Frontal cortex (tissue), 4 donors: Measurements from ENCODE around the gene MCRIP2. TPM values are rescaled to one million over a fixed set of nuclear protein-coding genes. Genes with fewer than 3 reads are reported as not detected.

Experiments
- DNase-seq, 2 donors: peaks; one replicate each; pipeline ENCODE4 v3.0.0; 2012; ENCODE audit warnings: low spot score in 2 of 2
- FAIRE-seq: peaks from 2 replicates; lab custom pipeline; 2012; peaks lifted over from hg19 to GRCh38; lab: Jason Lieb, UNC
- total RNA-seq: library from RNA; depleted of rRNA; stranded (reverse); fragments of >200 nt; gene quantifications from one replicate; pipeline ENCODE4 v1.2.3, GENCODE V29; 2014
- donor health status: control.
- donor health status: control.
- donor health status: control.

MCRIP2 gene
- total RNA-seq, 1 donor from 2014 or later, result 9.8 TPM

GRCh38 chr16:646679-647172 is 5.1 kb downstream of the MCRIP2 start:
- DNase-seq, result no peak
- FAIRE-seq, result no peak

DNA sequence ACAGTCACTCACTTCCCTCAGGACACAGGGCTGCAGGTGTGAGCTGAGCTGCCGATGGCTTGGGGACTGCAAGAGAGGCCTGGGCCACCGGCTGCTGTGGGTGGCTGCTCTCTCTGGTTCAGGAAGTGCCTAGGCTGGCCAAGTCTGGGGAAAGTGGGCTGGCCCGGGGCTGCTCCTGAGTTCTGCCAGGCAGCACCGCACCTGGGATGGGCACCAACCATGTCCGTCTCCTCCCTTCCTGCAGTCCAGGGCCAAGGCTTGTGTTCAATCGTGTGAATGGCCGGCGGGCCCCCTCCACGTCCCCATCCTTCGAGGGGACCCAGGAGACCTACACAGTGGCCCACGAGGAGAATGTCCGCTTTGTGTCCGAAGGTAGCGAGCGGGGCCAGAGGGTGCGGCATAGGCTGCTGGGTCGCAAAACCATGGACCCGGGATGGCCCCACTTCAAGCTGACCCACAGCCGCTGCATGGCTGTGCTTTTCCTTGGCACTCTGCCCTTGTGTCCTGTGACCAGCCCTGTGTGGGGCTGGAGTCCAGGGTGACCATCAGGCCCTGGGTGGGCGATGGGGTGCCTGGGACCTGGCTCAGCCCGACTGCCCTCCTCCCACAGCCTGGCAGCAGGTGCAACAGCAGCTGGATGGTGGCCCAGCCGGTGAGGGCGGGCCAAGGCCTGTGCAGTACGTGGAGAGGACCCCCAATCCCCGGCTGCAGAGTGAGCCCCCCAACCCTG is 5.7 kb downstream of the MCRIP2 start:
- DNase-seq, result no peak
- FAIRE-seq, result no peak

DNA sequence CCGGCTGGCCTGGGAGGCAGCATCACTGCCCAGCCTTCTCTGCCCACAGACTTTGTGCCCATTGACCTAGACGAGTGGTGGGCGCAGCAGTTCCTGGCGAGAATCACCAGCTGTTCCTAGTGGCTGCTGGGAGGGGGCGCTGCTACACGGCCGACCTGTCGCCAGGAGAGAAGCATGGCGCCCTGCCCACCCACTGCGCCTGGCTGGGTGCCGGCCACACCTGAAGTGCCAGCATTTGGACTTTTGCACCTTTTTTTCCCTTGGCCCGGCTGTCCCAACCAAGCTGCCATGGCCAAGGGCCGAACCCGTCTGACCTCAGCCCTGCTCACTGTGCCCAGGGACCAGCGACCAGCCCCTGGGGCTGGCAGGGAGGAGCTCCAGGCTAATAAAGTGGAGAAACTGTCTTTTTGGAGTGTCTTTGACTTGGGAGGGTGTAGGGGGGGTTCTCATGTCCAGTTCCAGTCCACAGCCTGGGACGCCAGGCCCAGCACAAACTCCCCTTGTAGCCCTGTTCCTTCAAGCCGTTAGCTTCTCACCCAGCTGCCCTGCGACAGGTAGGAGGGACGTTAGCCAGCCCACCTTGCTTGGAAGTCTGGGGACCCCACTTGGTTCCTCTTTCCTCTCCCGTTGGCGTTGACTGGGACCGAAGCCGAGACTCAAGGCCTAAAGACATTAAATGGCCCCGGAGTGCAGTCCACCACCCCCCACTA is 6.6 kb downstream of the MCRIP2 start:
- peak in 1 of 2 donors; percentile 55 for DNase-seq
- FAIRE-seq, result no peak

DNA sequence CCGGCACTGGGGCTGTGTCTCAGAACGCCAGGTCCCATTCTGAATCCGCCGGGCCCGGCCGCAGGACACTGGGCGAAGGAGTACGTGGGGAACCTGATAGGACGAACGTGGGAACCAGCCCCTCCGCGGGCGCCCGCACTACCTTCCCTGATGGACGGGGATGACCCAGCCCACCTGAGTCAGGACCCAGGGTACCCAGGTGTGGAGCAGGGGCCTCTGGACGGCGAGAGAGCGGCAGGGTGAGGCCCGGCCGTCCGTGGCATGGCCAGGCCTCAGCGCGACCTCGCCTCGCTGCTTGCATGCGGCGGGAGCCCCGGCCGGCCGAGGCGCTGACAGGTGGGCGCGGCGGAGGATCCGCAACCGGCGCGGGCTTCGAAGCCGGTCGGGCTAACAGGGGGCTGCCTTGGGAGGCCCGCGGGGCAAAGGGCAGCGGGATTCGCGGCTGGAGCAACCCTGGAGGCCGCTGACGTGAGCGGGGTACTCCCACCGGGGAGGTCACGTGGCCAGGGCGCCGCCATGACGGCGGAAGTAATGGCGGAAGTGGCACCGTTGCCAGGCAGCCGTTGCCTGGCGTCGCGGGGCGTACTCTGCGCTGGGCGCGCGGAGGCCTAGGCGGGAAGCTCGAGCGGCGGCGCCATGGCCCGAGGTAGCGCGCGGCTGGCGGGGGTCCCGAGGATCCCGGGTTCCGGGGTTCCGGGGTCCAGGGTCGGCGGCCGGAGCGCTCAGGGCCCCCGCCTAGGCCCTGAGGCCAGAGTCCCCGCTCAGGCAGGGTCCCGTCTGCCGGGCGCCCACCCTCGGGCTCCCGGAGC is 7.4 kb downstream of the MCRIP2 start, which contains the start of gene WDR90:
WDR90 (plus strand) TSS at position 585 of the 809 bp plus-strand sequence; CDS start at position 637, 52 bp downstream.
- DNase-seq, result peak; percentile 100
- no peak for FAIRE-seq

- DNase-seq (peak in 1 of 2 donors; percentile 63), FAIRE-seq (no peak)
These were observed 8.0 kb downstream of the MCRIP2 start for GRCh38 chr16:649631-650030.

DNA sequence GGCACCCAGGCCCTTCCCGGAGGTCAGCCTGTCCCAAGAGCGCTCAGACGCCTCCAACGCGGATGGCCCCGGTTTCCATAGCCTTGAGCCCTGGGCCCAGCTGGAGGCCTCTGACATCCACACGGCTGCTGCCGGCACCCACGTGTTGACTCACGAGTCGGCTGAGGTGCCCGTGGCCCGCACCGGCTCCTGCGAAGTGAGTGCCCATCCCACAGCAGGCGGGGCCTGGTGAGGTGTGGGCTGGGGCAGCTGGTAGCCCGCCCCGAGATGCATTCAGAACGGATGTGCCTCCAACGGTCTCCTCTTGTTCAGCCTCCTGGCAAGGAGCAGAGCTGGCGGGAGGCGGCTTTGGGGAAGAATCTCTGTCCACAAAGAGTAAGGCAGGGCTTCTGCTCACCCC is 10.2 kb downstream of the MCRIP2 start:
- FAIRE-seq, result no peak
- no peak for DNase-seq

GRCh38 chr16:652454-653305 is 11.1 kb downstream of the MCRIP2 start:
- DNase-seq (no peak), FAIRE-seq (no peak)

GRCh38 chr16:654034-654433 is 12.4 kb downstream of the MCRIP2 start:
- FAIRE-seq, result no peak
- no peak for DNase-seq

GRCh38 chr16:657487-657886 is 15.9 kb downstream of the MCRIP2 start:
- DNase-seq (no peak), FAIRE-seq (no peak)

GRCh38 chr16:658679-659571 is 17.3 kb downstream of the MCRIP2 start:
- FAIRE-seq (no peak), DNase-seq (no peak)

DNA sequence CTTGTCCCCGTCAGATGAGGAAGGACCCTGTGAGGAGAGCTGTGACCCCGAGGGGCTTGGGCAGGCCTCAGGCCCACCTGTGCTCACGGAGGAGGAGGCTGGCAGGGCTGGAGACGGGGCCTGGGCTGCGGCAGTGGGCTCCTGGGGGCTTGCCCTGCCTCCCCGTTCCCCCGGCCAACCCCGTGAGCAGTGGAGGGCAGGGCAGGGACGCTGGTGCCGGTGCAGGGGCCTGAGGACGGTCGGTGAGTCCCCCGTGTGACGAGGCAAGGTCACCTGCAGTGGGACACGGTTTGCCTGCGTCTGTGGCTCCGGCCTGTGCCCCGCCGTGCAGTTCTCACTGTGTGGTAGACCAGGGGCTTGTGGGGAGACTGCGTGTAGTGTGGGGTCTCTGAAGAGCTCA is 18.0 kb downstream of the MCRIP2 start:
- no peak for FAIRE-seq
- DNase-seq, result no peak

GRCh38 chr16:660132-660458 is 18.5 kb downstream of the MCRIP2 start:
- FAIRE-seq, result no peak

DNA sequence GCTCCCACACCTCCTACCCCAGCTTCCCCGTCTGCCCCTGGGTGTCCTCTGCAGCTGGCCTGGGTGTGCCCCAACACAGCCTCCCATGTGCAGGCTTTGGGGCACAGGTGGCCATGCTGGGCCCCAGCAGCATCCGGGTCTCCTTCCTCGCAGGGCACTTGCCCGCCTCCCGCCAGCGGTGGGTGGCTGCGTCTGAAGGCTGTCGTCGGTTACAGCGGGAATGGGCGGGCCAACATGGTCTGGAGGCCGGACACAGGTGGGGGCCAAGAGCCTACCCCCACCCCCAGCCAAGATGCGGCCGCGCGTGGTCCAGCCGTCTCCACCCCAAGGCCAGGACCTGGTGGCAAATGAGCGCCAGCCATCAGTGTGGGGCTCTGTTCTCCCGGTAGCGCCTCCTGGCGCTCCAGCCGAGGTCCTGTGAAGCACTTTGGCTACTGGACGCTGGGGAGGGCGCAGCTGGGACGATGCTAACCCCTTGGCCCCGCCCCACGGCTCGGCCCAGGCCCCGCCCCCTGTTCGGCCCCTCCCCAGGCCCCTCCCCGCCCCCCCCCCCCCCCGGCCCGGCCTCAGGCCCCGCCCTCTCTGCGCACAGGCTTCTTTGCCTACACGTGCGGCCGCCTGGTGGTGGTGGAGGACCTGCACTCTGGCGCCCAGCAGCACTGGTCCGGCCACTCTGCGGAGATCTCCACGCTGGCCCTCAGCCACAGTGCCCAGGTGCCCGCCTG is 19.0 kb downstream of the MCRIP2 start:
- no peak for FAIRE-seq
- DNase-seq, result peak; percentile 95 to 96

More at GRCh38 chr16:660132-660458, 18.5 kb downstream of the MCRIP2 start:
- DNase-seq, result no peak

DNA sequence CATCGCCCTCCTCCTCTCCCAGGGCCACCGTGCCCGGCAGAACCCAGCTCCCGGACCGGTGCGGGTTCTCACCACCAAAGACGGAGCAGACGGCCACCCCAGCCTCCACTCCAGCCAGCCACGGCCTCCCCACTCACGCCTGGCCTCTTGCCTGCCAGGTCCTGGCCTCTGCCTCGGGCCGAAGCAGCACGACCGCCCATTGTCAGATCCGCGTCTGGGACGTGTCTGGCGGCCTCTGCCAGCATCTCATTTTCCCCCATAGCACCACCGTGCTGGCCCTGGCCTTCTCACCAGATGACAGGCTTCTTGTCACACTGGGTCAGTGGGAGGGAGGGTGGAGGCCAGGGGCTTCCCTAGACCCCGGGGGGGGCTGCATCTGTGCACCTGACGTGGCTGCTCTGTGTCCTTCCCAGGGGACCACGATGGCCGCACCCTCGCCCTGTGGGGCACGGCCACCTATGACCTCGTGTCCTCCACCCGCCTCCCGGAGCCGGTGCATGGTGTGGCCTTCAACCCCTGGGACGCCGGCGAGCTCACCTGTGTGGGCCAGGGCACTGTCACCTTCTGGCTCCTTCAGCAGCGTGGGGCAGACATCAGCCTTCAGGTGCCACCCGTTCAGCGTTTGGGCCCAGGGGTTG is 19.7 kb downstream of the MCRIP2 start:
- DNase-seq (no peak), FAIRE-seq (no peak)

- no peak for FAIRE-seq
- DNase-seq, result no peak
These were observed 20.5 kb downstream of the MCRIP2 start for GRCh38 chr16:662095-662494.

- FAIRE-seq (no peak), DNase-seq (no peak)
These were observed 21.0 kb downstream of the MCRIP2 start for GRCh38 chr16:662597-662996.

- no peak for DNase-seq
- FAIRE-seq, result no peak
These were observed 24.9 kb downstream of the MCRIP2 start for GRCh38 chr16:666572-666971.
